ENCODE results near the gene SLX4.

SLX4 gene

DNA sequence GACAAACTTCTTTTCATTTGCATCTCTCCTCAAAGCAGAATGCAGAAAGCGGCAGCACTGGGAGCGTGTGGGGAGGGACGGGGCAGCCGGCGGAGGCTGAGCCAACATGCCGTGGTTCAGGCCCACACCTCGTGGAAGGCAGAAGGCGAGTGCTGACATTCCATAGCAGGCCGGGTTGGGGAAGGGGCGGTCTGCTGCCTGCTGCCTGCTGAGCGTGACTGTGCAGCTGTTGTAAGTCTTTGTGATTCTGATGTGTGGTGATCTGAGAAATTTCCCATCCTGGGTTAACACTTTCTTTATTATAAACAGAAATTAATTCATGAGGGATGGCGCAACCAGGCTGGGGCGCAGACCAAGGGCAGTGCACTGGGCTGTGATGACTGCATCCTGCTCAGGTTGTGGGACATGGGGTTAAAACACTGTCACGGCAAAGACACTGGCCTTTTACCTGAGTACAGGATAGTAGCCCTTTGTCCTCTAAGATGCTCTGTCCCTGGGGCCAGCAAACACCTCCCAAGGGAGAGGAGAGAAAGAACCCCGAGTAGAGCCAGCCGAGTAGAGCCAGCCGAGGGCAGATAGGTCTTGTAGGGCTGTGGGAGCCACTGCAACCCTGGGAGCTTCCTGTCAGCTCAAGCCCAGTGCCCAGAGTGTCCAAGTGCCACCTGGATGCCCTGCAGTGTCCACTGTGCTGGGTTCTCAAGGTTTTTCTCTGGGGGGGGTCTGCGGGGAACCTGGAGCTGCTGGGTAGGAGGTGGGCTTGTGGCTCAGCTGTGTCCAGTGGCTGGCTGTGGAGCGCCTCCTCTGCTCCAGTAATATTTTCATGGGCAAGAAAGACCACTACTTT, 34.3 kb upstream of the SLX4 start:
- H3K27me3 Mint-ChIP-seq, result no peaks in the 10 kb centered on the region
- H3K27ac Mint-ChIP-seq, result no peak overlapping the region
- H3K4me1 Mint-ChIP-seq, result no peaks in the 10 kb centered on the region
- ATAC-seq (no peak), DNase-seq (no peak)
- no peaks in the 10 kb centered on the region for H3K9me3 Mint-ChIP-seq
- no peak overlapping the region for H3K4me3 Mint-ChIP-seq
- peaks cover 4% of the 10 kb centered on the region for H3K36me3 Mint-ChIP-seq (ENCODE audit: low read depth)

DNA sequence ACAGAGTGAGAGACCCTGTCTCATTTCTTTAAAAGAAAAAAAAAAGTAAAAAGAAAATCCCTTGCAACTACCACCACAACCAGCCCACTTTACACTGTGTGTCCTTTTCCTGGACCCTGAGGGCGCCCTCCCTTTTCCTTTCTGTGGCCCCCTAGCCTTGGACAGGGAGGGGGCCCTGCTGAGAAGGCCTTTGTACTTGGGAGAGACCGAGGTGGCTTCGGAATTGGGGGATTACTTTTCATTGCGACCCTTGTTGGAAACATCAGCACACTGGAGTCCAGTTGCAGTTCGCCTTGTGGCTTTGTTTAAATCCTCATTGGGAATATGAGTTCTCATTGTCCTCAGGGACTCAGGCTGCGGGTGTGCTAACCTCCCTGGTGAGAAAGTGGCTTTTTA, 33.7 kb upstream of the SLX4 start:
- ATAC-seq, result no peak
- no peaks in the 10 kb centered on the region for H3K27me3 Mint-ChIP-seq
- no peak for DNase-seq

DNA sequence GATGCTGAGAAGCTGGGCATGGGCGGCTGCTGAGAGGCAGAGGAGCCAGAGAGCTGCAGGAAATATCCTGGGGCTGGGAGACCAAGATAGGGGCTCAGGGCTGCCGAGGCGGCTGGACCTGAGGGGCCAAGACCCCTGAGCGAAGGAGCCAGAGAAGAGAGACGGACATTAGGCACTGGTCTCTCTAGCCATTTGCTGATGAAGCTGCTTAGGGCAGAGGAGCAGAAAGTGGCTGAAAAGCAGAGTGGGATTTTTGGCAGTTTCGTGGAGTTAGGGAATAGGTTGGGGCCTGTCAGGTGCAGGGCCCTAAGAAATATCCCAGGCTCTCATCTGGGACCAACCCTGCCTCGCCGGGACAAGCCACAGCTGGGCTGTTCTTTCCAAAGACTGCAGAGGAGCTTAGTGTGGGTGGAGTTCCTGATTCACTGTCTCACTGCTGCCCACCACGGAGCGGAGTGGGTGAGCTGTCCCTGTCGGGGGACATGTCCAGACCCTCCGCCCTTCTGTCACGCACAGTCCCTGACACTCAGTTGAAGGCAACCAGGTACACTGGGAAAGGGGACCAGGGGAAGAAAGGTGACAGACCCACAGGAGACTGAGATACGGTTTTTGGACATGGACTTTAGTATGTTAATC, 31.8 kb upstream of the SLX4 start:
- Mint-ChIP-seq H3K4me3 (no peak overlapping the region), H3K27ac (no peak overlapping the region), H3K27me3 (no peaks in the 10 kb centered on the region), H3K36me3 (ENCODE audit: low read depth) (peaks cover 4% of the 10 kb centered on the region), H3K4me1 (peaks cover 7% of the 10 kb centered on the region), H3K9me3 (no peaks in the 10 kb centered on the region)
- ATAC-seq (no peak), DNase-seq (no peak)

More for the DNA sequence above, 33.7 kb upstream of the SLX4 start:
- Mint-ChIP-seq H3K36me3 (ENCODE audit: low read depth) (peaks cover 4% of the 10 kb centered on the region), H3K4me1 (no peaks in the 10 kb centered on the region), H3K9me3 (no peaks in the 10 kb centered on the region), H3K4me3 (no peak overlapping the region), H3K27ac (no peak overlapping the region)

DNA sequence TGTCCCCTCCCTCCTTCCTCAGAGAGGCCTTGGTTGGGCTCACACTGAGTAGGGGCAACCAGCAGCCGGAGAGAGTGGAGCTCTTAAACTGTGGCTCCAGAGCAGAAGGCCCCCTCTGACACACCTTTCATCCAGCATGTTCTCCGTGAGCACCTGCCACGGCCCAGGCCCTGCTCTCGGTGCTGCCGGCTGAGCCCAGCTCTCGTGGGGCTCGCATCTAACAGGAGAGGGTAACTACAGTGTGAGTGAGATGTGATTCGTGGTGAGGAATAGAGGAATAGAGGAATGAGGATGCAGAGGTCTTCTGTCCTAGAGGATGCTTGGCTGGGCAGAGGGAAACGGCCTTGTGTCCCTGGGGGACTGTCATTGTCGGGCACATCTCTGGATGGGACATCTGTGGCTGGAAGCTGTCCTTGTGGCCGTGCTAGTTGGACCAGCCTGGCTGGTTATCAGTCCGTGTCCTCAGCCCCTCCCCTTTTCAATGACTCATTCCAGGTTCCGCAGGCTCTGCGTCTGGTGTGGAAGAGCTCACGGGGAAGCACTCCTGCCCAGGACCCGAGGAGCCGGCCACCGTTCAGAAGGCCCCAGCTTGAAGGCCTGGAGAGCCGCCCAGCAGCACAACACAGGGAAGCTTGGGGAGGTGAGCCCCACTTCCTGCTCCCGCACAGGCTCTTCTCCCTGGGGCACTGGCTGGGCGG, 31.1 kb upstream of the SLX4 start:
- peaks cover 4% of the 10 kb centered on the region for H3K36me3 Mint-ChIP-seq (ENCODE audit: low read depth)
- H3K4me1 Mint-ChIP-seq, result peaks cover 14% of the 10 kb centered on the region
- DNase-seq (no peak), ATAC-seq (no peak)
- no peak overlapping the region for H3K4me3 Mint-ChIP-seq
- H3K27ac Mint-ChIP-seq, result peak overlapping the region; percentile 49
- H3K27me3 Mint-ChIP-seq, result no peaks in the 10 kb centered on the region
- no peaks in the 10 kb centered on the region for H3K9me3 Mint-ChIP-seq

DNA sequence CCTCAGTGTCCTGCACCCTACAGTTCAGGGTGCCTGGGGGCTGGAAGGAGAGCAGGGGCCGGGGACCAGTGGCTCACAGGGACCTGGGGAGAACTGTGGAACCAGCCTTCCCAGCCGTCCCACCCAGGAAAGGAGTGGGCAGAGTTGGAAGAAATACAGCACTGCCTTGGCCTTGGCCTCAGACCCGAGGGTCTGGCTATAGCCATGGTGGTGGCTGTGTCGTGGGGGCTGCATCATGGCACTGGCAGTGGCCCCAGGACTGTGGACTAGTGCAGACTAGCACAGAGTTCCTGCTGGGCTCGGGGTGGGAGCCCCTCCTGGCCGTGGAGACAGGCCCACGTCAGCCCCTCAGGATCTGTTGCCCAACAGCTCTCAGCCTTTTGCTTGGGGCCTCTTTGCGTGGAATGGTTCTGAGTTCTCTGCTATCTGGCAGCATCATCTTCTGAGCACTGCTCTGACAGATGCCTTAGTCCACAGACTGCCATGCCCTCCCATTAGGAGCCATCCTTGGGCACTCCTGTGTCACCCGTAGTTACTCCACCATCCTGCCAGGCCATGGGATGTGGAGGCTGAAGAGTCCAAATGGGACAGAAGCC, 30.5 kb upstream of the SLX4 start:
- Mint-ChIP-seq H3K27ac (peak overlapping the region; percentile 49), H3K9me3 (no peaks in the 10 kb centered on the region), H3K4me1 (peaks cover 20% of the 10 kb centered on the region), H3K27me3 (no peaks in the 10 kb centered on the region), H3K36me3 (ENCODE audit: low read depth) (peaks cover 4% of the 10 kb centered on the region), H3K4me3 (no peak overlapping the region)
- ATAC-seq, result no peak
- no peak for DNase-seq

DNA sequence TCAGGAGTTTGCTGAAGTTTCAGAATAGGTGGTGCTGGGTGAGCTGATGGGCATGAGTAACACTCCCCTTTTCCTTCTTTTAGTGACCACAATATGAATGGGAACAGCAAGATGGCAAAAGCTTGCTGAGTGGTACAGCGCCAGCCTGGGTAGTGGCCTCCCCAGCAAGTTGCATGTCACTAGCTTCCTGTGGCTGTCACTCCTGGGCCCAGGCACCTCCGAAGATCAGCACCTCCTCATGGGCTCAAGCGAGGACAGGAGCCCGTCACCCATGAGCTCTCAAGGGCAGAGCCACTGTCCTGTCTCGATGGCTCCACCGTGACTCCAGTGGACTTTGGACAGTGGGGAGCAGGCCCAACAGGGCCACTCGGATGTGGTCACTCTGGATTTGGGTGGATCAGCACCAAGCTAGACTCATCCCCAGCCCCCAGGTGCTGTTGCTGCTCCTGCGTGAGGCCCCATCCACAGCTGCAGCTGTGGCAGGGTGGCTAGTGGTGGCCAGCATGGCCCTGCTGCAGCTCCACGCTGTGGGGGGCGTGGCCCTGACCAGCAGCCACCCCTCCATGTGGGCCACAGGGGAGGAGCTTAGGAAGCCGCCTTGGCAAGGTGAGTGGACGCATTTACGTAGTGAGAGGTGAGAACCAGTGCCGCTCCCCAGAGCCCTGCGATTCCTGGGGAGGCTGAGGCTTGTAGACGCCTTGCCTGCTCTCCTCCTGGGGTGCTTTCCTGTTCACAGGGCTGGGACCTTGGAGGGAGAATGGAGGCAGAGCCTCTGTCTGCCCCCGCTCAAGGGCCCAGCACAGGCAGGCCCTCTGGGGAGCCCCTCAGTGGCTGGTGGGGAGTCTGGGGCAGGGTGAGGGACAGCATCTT, 29.5 kb upstream of the SLX4 start:
- no peak for ATAC-seq
- DNase-seq, result no peak
- Mint-ChIP-seq H3K27ac (no peak overlapping the region), H3K36me3 (ENCODE audit: low read depth) (peaks cover 4% of the 10 kb centered on the region), H3K27me3 (no peaks in the 10 kb centered on the region), H3K9me3 (no peaks in the 10 kb centered on the region), H3K4me1 (peaks cover 26% of the 10 kb centered on the region), H3K4me3 (no peak overlapping the region)

DNA sequence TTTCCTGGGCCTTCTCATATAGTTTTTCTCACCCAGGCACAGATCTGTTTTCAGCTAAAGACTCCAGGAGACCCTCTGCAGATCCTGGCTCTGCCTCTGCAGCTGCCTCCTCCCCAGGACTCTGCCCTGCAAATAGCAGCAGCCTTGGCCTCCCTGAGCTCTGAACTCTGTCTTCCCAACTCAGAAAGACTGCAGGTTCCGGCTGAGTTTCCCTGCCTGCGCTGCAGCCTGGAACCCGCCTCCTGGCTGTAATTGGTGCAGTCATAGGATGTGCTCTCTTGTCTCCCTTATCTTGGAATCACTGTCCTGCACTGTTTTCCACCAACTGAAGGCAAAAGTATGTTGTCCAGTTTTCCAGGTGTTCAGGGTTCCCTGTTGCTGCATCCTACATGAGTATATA, 28.8 kb upstream of the SLX4 start:
- Mint-ChIP-seq H3K4me3 (no peak overlapping the region), H3K36me3 (ENCODE audit: low read depth) (peaks cover 4% of the 10 kb centered on the region), H3K9me3 (no peaks in the 10 kb centered on the region), H3K27me3 (no peaks in the 10 kb centered on the region), H3K4me1 (peaks cover 28% of the 10 kb centered on the region), H3K27ac (no peak overlapping the region)
- ATAC-seq (no peak), DNase-seq (no peak)

DNA sequence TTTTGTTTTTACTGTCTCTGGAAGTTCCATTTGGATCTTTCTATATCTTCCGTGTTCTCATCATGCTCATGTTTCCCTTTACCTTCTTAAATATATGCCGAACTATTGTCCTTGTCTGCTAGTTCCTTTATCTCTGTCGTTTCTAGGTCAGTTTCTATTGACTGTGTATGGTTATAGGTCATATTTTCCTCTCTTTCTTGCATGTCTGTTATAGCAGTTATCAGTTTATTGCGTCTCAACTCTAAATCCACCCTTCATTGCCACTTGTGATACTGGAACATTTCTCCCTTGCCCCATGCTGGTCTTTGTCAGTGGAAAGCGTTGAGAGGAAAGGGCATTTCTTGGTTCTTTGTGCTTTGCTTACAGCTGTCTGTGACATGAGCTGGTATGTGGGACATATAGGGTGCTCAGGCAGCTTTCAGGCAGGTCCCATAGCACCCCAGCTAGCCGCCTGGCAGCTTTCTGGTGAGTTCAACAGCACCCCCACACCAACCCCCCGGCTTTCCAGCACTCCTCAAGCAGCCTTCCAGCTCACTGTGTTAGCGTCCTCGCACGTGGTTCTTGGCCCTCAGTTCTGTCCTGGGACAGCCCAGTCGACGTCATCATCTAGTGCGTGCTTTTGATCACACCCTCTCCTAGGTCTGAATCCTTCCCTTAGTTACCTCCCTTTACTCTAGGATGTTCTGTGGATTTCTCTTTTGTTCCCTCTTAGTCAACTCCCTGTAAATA, 27.7 kb upstream of the SLX4 start:
- H3K27me3 Mint-ChIP-seq, result no peaks in the 10 kb centered on the region
- no peak overlapping the region for H3K4me3 Mint-ChIP-seq

DNA sequence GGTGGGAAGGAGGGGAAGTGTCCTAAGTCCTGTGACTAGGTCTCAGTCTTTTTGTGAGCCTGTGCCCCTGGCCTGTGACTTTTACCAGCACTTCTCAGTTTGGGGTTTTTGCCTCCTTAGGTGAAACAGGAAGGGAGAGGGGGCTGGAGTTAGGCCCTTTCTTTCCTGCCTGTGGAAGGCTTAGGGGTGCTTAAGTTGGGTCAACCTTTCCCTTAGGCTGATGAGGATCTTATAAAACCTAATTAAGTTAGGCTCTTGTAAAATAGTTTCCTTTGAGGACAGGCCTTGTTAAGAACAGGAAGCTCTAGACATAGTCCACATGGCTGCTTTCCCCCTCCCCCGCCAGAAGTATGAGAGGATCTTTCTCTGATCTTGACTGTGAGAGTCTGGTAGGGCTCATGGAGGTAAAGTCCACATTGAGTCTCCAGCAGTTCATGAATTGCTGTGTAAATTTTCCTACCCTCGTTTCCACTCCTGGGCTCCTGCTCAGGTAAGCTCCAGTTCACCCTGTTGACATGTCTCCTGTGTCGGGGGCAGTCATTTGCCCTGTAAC, 26.0 kb upstream of the SLX4 start:
- no peaks in the 10 kb centered on the region for H3K9me3 Mint-ChIP-seq
- DNase-seq (peak; percentile 25), ATAC-seq (peak; percentile 51)
- H3K27me3 Mint-ChIP-seq, result no peaks in the 10 kb centered on the region
- H3K27ac Mint-ChIP-seq, result peak overlapping the region; percentile 85
- peaks cover 28% of the 10 kb centered on the region for H3K4me1 Mint-ChIP-seq
- H3K36me3 Mint-ChIP-seq (ENCODE audit: low read depth), result peaks cover 1% of the 10 kb centered on the region
- H3K4me3 Mint-ChIP-seq, result peak overlapping the region; percentile 2

More for the DNA sequence above, 27.7 kb upstream of the SLX4 start:
- Mint-ChIP-seq H3K4me1 (peaks cover 28% of the 10 kb centered on the region), H3K36me3 (ENCODE audit: low read depth) (peaks cover 4% of the 10 kb centered on the region), H3K27ac (no peak overlapping the region), H3K9me3 (no peaks in the 10 kb centered on the region)
- ATAC-seq (no peak), DNase-seq (no peak)

DNA sequence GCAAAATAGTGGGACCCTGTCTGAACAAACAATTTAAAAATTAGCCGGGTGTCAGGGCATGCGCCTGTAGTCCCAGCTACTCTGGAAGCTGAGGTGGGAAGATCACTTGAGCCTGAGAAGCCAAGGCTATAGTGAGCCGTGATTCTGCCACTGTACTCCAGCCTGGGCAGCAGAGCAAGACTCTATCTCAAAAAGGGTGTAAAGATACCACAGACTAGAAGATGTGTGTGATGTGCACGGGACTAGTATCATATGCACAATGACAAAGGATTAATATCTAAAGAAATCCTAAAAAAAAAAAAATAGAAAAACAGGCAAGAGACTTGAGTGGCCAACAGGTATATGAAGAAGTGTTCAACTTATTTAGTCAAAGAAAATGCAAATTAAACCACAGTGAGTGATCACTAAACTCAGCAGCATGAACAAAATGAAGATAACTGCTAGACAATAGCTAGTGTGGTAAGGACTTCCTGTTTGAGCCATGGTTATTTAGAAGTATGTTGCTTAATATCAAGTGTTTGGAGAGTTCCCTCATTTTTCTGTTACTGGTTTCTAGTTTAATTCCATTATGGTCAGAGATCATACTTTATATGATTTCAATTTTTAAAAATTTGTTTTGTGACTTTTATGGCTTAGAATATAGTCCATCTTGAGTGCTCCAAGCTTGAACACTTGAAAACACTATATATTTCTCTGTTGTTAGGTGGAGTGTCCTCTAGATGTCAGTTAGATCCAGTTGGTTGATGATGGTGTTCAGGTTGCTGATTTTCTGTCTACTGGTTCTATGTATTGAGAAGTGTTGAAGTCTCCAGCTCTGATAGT, 14.7 kb upstream of the SLX4 start:
- H3K27me3 Mint-ChIP-seq, result no peaks in the 10 kb centered on the region
- peaks cover 37% of the 10 kb centered on the region for H3K4me1 Mint-ChIP-seq
- no peak overlapping the region for H3K4me3 Mint-ChIP-seq
- no peaks in the 10 kb centered on the region for H3K9me3 Mint-ChIP-seq
- H3K27ac Mint-ChIP-seq, result peak overlapping the region; percentile 26
- H3K36me3 Mint-ChIP-seq (ENCODE audit: low read depth), result no peaks in the 10 kb centered on the region
- no peak for DNase-seq
- peak; percentile 84 for ATAC-seq

DNA sequence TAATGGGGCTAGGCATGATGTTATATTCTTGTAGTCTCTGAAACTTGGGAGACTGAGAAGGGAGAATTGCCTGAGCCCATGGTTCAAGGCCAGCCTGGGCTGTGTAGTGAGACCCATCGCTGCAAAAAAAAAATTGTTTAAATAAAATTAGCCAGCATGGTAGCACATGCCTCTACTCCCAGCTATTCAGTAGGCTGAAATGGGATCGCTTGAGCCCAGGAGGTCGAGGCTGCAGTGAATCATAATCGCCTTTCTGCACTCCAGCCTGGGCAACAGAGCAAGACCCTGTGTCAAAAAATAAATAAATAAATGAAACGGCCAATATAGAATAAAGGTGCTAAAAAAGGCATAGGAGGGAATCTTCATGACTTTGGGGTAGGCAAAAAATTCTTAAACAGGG, 13.9 kb upstream of the SLX4 start:
- no peaks in the 10 kb centered on the region for H3K9me3 Mint-ChIP-seq
- H3K27me3 Mint-ChIP-seq, result no peaks in the 10 kb centered on the region
- H3K27ac Mint-ChIP-seq, result no peak overlapping the region
- no peak overlapping the region for H3K4me3 Mint-ChIP-seq
- H3K36me3 Mint-ChIP-seq (ENCODE audit: low read depth), result no peaks in the 10 kb centered on the region
- DNase-seq (no peak), ATAC-seq (no peak)
- H3K4me1 Mint-ChIP-seq, result peaks cover 37% of the 10 kb centered on the region

DNA sequence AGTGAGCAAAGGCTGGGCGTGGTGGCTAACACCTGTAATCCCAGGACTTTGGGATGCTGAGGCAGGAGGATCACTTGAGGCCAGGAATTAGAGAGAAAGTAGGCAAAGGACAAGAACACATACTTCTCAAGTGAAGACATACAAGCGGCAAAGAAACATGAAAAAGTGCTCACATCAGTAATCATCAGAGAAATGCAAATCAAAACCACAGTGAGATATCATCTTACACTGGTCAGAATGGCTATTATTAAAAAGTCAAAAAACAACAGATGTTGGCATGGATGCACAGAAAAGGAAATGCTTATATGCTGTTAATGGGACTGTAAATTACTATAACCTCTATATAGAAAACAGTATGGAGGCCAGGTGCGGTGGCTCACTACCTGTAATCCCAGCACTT, 12.2 kb upstream of the SLX4 start:
- DNase-seq, result no peak

DNA sequence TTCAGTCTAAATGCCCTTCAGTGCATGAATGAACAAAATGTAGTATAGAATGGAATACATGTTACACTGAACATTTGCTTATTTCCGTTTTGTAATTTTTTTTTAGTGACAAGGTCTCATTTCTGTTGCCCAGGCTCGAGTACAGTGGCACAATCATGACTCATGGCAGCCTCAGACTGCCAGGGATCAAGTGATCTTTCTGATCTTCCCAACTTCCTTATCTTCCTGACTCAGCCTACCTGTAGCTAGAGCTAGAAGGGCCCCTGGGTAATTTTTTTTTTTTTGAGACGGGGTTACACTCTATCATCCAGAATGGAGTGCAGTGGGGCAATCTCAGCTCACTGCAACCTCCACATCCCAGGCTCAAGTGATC, 7.3 kb upstream of the SLX4 start:
- Mint-ChIP-seq H3K27me3 (no peaks in the 10 kb centered on the region), H3K9me3 (no peaks in the 10 kb centered on the region), H3K27ac (no peak overlapping the region), H3K4me3 (no peak overlapping the region), H3K4me1 (peaks cover 40% of the 10 kb centered on the region), H3K36me3 (ENCODE audit: low read depth) (peaks cover 16% of the 10 kb centered on the region)
- ATAC-seq, result no peak
- DNase-seq, result no peak

More for the DNA sequence above, 12.2 kb upstream of the SLX4 start:
- Mint-ChIP-seq H3K4me3 (no peak overlapping the region), H3K9me3 (no peaks in the 10 kb centered on the region), H3K27ac (no peak overlapping the region), H3K36me3 (ENCODE audit: low read depth) (no peaks in the 10 kb centered on the region), H3K27me3 (no peaks in the 10 kb centered on the region), H3K4me1 (peaks cover 37% of the 10 kb centered on the region)
- ATAC-seq, result no peak

Data from activated naive CD8-positive, alpha-beta T cell treated with anti-CD3 and anti-CD28 coated beads, Interleukin-2, amount 50 U/mL, for 24 hours (primary cell).